GM12864 (cell line): ENCODE data around the gene RPL12.

Source experiments
- DNase-seq: peaks from one replicate; pipeline ENCODE4 v3.0.0-alpha.2; 2011; ENCODE audit warnings: low read depth
- H3K4me3 ChIP-seq: 2 replicates; pipeline ENCODE4 v1.5.1; 2011; ENCODE audit warnings: mild to moderate bottlenecking, low read depth, low read length, control low read depth
- CTCF ChIP-seq: IDR thresholded peaks from 2 replicates; pipeline ENCODE4 v1.5.1; 2011; ENCODE audit warnings: low read depth, mild to moderate bottlenecking, moderate library complexity, low read length, control low read depth, inconsistent platforms; ENCODE audit errors: missing control alignments

The RPL12 gene

GRCh38 chr9:127423934-127424675 is 27.1 kb downstream of the RPL12 start, which contains the start of gene ZNF79:
Gene ZNF79, plus strand, starts transcription at chr9:127424382. Its CDS starts 406 bp downstream, at chr9:127424788.
- H3K4me3 ChIP-seq = peak within 1 kb of the TSS; percentile 95
- peak; percentile 74 for DNase-seq
- TF ChIP-seq CTCF = no peak

GRCh38 chr9:127423476-127423933 is 27.7 kb downstream of the RPL12 start:
- no peak for TF ChIP-seq CTCF
- H3K4me3 ChIP-seq = peak overlapping the region; percentile 95
- DNase-seq = no peak

- peak overlapping the region; percentile 95 for H3K4me3 ChIP-seq
- no peak for DNase-seq
Observed at GRCh38 chr9:127422787-127423186, 28.4 kb downstream of the RPL12 start.

DNA sequence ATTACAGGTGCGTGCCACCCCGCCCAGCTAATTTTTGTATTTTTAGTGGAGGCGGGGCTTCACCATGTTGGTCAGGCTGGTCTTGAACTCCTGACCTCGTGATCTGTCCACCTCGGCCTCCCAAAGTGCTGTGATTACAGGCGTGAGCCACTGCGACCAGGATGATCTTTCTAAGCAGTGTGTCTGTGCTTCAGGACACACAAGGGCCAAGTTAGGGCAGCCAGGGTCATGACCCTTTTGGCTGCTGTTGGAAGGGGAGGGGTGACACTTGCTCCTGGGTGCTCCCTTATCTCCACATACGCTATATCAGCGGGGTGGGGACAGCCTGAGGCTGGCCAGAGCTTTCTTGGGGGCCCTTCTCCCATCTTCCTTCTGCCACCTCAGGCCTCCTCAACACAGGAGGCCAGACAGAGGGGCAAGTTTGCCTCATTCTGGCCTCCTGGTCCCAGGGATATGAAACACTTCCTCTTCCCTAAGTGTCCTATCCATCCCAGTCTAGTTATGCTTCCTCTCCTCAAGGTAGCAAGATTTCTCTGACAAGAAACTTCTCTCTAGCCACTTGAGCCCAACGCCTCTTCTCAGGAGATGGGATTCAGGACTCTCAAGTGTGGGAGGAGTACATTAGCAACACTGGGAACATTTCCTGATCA is 28.9 kb downstream of the RPL12 start:
- no peak for DNase-seq
- no peak for TF ChIP-seq CTCF
- no peak overlapping the region for H3K4me3 ChIP-seq

More at GRCh38 chr9:127422787-127423186, 28.4 kb downstream of the RPL12 start:
- no peak for TF ChIP-seq CTCF

DNA sequence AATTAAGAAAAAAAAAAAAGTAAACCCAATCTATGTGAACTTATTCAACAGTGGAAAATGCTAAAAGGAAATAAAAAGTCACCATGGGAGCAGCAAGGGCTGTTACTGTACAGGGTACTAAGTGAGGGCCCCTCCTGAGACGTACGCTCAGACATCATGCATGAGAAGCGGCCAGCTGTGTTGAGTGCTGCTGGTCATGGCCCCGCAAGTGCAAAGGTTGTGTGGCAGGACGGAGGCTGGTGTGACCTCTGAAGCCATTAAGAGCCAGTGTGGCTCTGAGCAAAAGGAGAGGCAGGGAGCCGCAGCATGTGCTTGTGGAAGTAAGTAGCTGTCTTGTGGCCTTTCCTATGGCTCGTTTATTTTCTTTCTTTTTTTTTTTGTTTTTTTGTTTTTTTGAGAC is 30.1 kb downstream of the RPL12 start:
- no peak for DNase-seq
- H3K4me3 ChIP-seq = no peak overlapping the region
- no peak for TF ChIP-seq CTCF

GRCh38 chr9:127419348-127419747 is 31.9 kb downstream of the RPL12 start:
- DNase-seq = no peak
- TF ChIP-seq CTCF = no peak

More at GRCh38 chr9:127419348-127419747, 31.9 kb downstream of the RPL12 start:
- peak overlapping the region; percentile 58 for H3K4me3 ChIP-seq
